KOPT-K1 (cell line): ENCODE results near the gene SCFD2.

ENCODE experiments used
- H3K27ac ChIP-seq: fragments of 200-600 bp; sonication (generic); 2 replicates; pipeline ENCODE4 v1.5.1; 2016; ENCODE audit warnings: antibody characterized with exemption, mild to moderate bottlenecking, low read depth, low read length; ENCODE audit not compliant: poor library complexity, severe bottlenecking
- H3K36me3 ChIP-seq: fragments of 200-600 bp; sonication (generic); 2 replicates; pipeline ENCODE4 v1.5.1; 2017; ENCODE audit warnings: antibody characterized with exemption, mild to moderate bottlenecking, low read length, moderate library complexity; ENCODE audit not compliant: insufficient read depth
- H3K9me3 ChIP-seq: fragments of 200-600 bp; sonication (generic); 2 replicates; pipeline ENCODE4 v1.5.1; 2017; ENCODE audit warnings: antibody characterized with exemption, low read length, mild to moderate bottlenecking; ENCODE audit not compliant: insufficient read depth, poor library complexity, severe bottlenecking

Gene SCFD2

DNA sequence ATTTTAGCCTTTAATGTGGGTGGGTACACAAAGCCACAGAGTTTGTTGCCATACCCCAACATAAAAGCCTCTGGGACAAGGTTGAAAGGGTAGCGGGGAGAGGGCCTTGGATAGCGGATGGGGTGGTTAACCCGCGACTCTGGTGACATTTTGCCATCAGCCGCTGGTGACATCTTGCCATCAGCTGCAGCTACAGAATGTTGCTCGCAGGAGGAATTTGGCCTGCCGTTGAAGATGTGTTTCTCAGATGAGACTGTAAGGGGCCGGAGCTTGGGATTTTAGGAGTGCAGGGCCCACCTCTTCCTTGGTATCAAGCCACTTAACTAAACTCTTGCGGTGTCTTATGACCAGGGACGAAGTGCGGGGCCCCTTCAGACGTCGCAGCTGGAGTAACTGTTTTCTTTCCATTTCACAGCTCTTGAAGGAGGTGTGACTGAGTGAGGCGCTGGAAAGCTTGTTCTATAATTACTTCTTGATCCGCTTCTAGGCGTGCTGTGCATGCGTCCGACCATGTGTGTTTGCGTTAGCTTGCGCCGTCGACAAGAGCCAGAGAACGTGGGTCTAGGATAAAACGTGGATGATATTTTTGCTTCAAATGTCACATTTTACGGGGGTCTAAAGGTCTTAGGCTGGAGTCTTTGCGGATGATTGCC, 504.6 kb downstream of the SCFD2 start:
- Histone ChIP-seq H3K27ac (no peak overlapping the region), H3K36me3 (no peaks in the 10 kb centered on the region), H3K9me3 (peaks cover 20% of the 10 kb centered on the region)

DNA sequence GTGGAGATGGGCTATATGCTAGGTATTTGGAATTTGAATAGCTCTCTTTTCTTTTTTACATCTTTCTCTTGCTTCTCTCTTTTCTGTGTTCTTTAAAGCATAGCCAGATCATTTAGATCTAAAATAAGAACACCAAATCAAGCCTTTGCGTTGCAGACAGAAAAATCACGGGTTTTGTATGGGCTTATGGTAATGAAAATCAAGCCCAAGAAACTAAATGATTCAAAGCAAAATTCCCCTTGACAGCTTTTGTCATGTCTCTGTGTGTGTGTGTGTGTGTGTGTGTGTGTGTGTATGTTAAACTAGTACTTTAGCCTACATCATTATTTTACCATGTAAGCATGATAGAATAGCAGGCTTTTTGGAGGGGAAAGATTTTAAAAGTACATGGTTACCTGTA, 505.5 kb downstream of the SCFD2 start:
- no peaks in the 10 kb centered on the region for H3K36me3 ChIP-seq
- peaks cover 20% of the 10 kb centered on the region for H3K9me3 ChIP-seq
- no peak overlapping the region for H3K27ac ChIP-seq

DNA sequence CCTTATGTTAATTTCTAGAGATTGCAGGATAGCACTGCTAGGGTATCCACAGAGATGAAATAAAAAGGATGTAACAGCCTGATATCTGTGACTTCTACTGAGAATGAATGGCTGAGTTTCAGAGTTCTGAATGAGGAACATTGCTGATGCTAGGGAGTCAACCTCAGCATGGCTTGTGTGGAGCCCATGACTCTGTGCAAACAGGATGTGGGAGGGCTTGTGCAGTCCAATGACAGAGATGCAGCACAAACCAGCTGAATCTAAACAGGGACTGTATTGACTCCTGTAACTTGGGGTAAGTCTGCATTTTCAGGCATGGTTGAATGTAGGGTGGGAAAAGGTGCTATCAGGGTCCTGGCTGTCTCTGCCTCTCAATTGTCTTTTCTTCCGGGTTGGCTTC, 509.1 kb downstream of the SCFD2 start:
- no peaks in the 10 kb centered on the region for H3K36me3 ChIP-seq
- no peak overlapping the region for H3K27ac ChIP-seq
- peaks cover 20% of the 10 kb centered on the region for H3K9me3 ChIP-seq

DNA sequence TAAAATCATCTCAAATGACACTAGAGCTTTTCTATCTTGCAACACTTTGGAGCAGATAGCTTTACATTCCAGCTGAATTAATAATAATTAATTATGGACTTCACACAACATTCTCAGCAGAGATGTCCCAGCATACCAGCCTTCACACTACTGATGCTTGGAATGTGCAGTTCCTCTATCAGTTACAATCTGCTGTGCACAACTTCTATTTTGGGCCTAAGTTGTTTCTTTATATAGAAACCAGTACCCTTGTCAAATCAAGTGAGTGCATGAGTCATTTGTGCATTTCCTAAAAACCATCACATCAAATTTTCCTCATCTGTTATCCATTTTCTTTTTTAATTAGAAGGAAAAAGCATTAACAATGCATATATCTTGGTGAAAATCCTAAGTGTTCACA, 512.5 kb downstream of the SCFD2 start:
- no peak overlapping the region for H3K27ac ChIP-seq
- H3K9me3 ChIP-seq: peaks cover 14% of the 10 kb centered on the region
- no peaks in the 10 kb centered on the region for H3K36me3 ChIP-seq

DNA sequence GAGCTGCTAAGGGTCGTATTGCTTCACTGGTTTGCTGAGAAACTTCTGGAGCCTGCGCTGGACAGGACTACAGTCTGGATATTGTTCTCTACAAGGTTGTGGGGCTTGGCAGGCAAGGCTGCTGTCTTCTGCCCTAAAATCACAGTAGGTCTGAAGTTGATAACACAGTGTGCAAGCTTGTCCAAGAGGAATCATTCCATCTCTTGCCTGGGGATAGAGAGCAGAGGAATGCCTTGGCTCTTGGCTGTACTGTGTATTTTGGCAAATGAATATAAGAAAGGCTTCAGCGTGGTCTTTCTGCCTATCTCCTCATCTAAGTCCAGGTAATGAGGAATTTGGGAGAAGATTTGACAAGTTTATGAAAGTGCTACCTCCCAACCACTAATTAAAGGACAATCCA, 513.1 kb downstream of the SCFD2 start:
- no peak overlapping the region for H3K27ac ChIP-seq
- no peaks in the 10 kb centered on the region for H3K36me3 ChIP-seq
- peaks cover 7% of the 10 kb centered on the region for H3K9me3 ChIP-seq

DNA sequence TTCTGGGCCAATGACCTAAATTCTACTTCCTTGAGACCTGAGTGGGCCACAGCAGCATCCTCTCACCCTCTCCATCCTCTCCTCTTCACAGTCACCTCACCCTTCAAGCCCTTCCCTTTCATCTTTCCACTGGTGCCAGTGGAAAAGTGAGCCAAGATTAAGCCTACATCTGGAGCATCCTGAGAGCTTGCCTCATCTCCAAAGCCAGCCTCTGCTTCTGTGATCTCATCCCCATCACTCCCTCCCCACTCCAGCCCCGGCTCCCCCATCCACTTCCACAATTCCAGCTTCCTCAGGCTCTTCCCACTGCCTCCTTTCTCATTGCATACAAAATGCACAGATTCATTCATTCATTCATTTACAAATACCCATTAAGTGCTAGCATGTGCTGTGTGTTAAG, 513.8 kb downstream of the SCFD2 start:
- H3K36me3 ChIP-seq: no peaks in the 10 kb centered on the region
- no peak overlapping the region for H3K27ac ChIP-seq
- H3K9me3 ChIP-seq: peaks cover under 1% of the 10 kb centered on the region

DNA sequence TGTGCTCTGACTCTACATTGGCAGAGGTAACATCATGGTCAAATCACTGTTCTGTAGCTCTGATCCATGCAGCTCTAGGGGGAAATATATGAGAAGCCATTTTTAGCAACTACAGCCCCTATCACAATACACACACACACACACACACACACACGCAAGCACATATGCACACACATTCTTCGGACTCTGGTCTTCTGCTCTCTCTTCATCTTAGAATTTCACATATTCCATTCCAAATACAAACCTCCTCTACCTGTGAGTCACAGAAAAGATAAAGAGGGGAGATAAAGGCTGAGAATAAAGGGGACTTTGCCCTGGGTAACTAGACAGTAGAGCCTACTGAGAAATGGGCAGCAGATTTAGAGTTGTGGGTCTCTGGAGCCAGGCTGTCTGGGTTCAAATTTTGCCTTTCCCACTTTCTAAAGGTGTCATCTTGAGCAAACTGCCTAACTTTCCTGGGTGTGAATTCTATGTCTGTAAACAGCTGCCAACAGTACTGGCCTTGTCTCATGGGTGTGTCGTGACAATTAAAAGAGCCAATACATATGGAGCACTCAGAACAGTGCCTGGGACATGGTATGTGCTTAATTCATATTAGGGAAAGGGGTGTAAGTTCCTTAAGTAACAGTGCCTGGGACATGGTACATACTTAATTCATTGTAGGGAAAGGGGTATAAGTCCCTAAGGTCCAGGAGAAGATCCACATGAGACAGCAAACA, 515.3 kb downstream of the SCFD2 start:
- H3K27ac ChIP-seq: no peak overlapping the region
- no peaks in the 10 kb centered on the region for H3K9me3 ChIP-seq
- H3K36me3 ChIP-seq: no peaks in the 10 kb centered on the region

DNA sequence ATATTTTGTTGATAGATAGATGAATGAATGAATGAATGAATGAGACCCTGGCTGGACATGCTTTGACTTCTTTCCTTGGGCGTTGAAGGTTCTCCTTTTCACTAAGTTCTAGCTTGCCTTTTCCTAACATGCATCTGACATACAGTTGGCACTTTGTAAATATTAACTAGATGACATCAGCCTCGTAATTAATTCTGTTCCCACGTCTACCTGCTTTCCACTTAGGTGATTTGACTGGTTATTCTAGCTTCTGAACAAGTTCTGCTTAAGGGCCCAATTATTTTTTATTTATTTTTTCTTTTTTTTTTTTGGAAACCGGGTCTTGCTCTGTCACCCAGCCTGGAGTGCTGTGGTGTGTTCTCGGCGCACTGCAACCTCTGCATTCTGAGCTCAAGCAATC, 517.6 kb downstream of the SCFD2 start:
- Histone ChIP-seq H3K9me3 (no peaks in the 10 kb centered on the region), H3K36me3 (no peaks in the 10 kb centered on the region), H3K27ac (no peak overlapping the region)

DNA sequence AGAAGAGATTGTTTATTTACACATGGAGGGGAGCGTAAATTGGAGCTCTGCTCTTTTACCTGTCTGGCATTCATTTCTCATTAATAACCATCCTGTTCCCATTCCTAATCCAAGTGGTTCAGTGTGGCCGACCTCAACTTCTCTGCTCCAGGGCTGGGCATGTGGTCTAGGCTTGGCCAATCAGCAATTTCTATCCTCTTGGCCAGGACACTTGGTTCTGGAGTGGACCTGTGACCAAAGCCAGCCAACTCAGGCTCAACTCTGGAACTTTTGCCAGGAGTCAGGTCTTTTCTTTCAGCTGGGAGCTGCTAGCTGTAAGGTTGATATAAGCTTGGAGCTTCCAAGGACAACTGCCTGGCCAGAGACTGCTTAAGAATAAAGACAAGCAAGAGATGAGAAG, 519.4 kb downstream of the SCFD2 start:
- Histone ChIP-seq H3K36me3 (no peaks in the 10 kb centered on the region), H3K9me3 (no peaks in the 10 kb centered on the region), H3K27ac (no peak overlapping the region)

DNA sequence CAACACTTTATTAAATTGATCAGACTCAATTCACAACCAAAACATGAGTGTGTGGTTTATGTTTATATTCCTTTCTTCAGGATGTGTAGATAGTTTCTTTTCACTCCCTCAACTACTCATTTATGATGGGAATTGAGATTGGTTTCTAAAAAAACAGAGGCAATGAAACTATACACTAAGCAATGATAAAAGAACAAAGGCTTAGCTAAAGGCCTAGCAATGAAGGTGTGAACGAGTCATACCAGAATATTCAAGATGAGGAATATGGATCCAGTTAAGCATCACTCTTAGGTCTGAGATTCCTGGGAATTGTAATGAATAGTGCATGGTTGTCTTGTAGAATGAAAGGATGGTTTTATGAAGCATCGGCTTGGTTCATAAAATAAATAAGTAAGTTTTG, 521.3 kb downstream of the SCFD2 start:
- H3K9me3 ChIP-seq: no peaks in the 10 kb centered on the region
- no peaks in the 10 kb centered on the region for H3K36me3 ChIP-seq
- H3K27ac ChIP-seq: no peak overlapping the region

DNA sequence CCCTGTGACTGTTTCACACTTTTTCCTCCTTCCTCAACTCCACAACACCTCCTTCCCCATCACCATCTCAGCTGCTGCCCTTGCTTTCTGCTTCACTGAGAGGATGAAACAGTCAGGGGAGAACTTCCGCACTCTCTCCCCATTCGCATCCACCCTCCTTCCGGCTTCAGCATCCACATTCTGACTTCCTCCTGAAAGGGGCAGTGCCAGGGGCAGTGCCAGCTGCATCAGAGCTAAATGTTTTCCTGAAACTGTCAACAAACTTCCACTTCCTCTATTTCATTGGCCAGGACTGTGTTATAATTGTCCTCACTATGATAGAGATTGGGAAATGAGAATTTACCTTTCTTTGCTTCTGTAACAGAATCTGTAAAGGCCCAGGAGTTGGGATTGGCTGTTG, 521.9 kb downstream of the SCFD2 start:
- Histone ChIP-seq H3K36me3 (no peaks in the 10 kb centered on the region), H3K9me3 (no peaks in the 10 kb centered on the region), H3K27ac (no peak overlapping the region)

DNA sequence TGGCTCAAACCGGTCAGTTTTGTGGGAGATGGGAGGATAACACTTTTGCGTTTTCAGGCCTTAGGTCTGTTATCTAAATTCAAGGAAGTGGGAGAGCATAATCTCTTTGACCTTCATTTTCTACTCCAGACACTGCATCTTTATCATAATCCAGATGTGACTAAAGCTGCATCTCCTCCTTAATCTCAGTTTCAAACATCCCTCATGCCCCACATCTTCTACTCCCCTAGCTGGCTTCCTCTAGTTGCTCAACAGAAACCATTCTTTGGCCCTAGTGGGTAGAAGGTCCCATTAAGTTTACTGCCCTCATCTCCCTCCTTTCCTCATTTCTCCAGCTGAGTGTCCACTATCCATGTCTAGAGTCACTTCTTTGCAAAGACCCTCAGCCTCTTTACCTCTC, 522.5 kb downstream of the SCFD2 start:
- no peak overlapping the region for H3K27ac ChIP-seq
- no peaks in the 10 kb centered on the region for H3K36me3 ChIP-seq
- no peaks in the 10 kb centered on the region for H3K9me3 ChIP-seq

DNA sequence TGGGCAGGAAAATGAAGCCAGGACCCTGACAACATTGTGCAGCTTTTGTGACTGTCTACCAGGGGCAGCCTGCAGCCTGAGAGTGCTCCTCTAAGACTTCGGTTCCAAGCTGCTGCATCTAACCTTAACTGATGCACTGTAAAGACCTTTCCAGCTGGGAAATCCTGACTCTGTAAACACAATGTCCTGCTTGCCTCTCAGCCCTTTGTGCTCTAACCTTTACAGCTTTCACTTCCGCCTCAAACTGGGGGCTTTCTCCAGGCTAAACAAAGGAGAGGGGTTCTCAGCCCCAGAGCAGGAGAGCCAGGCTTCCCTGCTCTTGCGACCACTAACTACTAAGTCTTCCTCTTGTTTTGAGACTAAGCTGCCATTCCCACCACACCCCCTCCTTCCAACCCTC, 523.1 kb downstream of the SCFD2 start:
- Histone ChIP-seq H3K36me3 (no peaks in the 10 kb centered on the region), H3K27ac (no peak overlapping the region), H3K9me3 (no peaks in the 10 kb centered on the region)

DNA sequence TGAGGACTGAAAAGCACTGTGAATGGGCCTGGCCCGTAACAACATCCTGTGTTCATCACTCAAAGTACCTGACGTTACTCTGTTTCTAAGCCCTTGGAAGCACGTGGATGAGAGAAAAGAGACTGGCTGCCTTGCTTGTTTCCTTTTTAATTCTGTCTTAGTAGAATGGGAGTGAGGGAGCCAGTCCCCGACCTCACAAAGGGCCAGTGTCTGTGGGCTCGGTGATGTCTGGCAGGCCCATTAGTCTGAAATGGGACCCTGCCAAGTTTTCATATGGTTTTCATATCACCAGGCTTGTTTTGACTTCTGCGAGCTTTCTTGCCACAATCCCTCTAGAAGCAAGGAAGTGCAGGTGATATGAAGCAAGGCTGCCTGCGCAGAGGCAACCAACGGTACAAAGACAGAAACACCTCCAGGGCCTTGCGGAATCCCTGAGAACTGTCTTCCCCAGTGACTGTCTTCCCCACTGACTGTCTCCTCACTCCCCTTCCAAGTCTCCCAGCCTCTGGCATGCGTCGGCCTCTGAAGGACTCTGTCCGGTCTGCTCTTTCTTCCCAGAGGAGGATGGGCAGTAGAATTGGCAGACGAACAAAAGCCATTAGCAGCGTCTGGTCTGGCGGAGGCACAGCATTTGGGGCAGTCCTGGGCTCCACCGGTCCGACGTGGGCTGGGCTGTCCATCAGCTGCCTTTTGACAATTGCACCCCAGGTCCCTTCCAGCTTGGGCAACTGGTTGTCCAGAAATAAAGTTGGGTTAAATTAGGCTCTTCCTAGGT, 524.0 kb downstream of the SCFD2 start:
- Histone ChIP-seq H3K36me3 (no peaks in the 10 kb centered on the region), H3K27ac (no peak overlapping the region), H3K9me3 (no peaks in the 10 kb centered on the region)

DNA sequence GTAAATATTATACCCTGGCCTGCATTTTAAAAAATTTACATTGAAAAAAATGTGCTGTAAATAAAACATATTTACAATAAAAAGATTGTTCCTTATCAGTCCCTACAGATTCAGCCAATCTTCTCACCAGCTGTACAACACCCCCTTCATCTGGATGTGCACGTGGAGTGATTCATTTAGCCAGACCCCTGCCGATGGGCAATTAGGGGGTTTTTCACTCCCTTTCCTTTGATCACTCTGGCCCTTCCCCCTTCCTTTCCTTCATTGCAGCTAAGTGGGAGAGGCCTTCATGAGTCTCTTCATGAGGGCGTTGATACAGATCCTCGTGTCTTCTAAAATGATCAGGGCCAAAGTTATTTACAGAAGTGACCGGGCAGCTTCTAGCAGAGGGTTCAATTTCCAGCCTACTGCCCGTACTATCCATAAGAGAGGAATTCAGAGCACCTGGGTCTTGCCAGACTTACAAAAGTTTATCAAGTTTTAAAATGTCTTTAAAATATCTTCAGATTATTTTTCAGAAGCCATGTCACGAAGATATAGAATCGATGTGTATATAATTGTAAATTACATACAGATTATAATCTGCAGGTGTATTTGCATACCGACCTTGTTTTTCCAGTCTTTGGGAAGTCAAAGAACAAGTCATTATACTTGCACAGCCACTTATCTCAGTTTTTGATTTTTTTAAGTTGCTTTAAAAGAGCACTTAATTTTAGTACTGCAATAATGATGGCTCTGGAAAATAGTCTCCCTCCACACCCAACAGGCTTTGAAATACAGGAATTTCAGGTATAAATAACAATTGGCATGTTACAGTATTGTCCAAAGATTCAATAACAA, 525.1 kb downstream of the SCFD2 start:
- no peak overlapping the region for H3K27ac ChIP-seq
- H3K9me3 ChIP-seq: no peaks in the 10 kb centered on the region
- H3K36me3 ChIP-seq: no peaks in the 10 kb centered on the region
